ENCODE results near the gene VWF. TPM values are rescaled to one million over a fixed set of nuclear protein-coding genes. Genes with fewer than 3 reads are reported as not detected.

Gene VWF
- total RNA-seq, 1 experiment from 2014 or later = 0.48 TPM

DNA sequence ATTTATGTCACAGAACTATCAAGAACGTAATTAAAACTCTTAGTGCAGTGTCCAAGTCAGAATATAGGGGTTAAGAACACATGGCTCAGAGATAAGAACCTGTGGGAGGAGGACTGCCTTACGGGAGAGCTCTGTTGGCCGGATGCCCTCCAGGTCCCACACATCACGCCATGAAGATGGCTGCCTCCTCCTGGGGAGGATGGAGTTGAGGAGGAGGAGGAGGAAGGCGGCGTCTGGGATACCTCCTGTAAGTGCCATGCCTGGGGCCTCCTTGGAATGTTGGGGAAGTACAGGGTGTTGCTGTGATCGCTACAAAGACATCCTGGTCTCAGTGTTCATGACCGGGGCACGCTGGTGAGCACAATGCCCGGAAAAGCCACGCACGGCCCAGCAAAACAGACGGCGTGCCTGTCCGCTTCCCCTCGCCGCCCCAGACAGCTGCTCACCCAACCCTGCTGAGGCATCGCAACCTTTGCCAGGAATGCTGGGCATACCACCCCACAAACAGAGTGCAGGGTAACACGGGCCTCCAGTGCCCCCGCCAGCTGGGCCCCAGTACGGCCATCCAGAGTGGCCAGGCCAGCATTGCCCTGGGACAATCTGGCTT is 47.0 kb upstream of the VWF start:
- Histone ChIP-seq H4K20me1 (ENCODE audit: insufficient read depth) (no peaks in the 10 kb centered on the region), H3K27me3 (ENCODE audit: insufficient read depth, low read depth) (no peaks in the 10 kb centered on the region), H3K4me3 (no peak overlapping the region), H3K4me2 (no peak overlapping the region), H3K79me2 (ENCODE audit: low read depth) (no peaks in the 10 kb centered on the region), H3K27ac (no peak overlapping the region), H3F3A (ENCODE audit: insufficient read depth, low read depth) (peaks cover 29% of the 10 kb centered on the region), H3K4me1 (replicated peaks; ENCODE audit: insufficient read depth) (peaks cover 26% of the 10 kb centered on the region), H3K9me3 (ENCODE audit: insufficient read depth, low read depth) (no peaks in the 10 kb centered on the region), H3K9me2 (ENCODE audit: insufficient read depth) (no peaks in the 10 kb centered on the region), H2AFZ (no peak overlapping the region), H3K36me3 (ENCODE audit: low read depth) (no peaks in the 10 kb centered on the region)
- intact Hi-C loops (cut with micrococcal nuclease; ENCODE audit: unreplicated experiment) = no loop called here
- no peak for TF ChIP-seq EZH2 (IDR thresholded peaks at IDR 0.05; ENCODE audit: low read depth)
- TF ChIP-seq CTCF (conservative IDR thresholded peaks at IDR 0.05) = no peak
- CTCF ChIA-PET = no interaction called here
- BruUV-seq (replicated peaks) = no TSS peak
- POLR2A ChIA-PET (ENCODE audit: unreplicated experiment) = no interaction called here
- DNase-seq = no peak

GRCh38 chr12:6167327-6168280 is 43.1 kb upstream of the VWF start:
- peak; percentile 74 to 96 for DNase-seq
- CTCF ChIA-PET = interaction anchor here (0.7 to 1.3 kb wide), 5 partner anchors 26 to 112 kb away, joined by 3 to 6 read pairs (median 4); no protein-coding TSS in a partner anchor
- no peaks in the 10 kb centered on the region for H3K27me3 ChIP-seq (ENCODE audit: insufficient read depth, low read depth)
- H2AFZ ChIP-seq = peak overlapping the region; percentile 74
- no peaks in the 10 kb centered on the region for H3K9me2 ChIP-seq (ENCODE audit: insufficient read depth)
- H3K27ac ChIP-seq = peak overlapping the region; percentile 97
- peaks cover 36% of the 10 kb centered on the region for H3F3A ChIP-seq (ENCODE audit: insufficient read depth, low read depth)
- H4K20me1 ChIP-seq (ENCODE audit: insufficient read depth) = no peaks in the 10 kb centered on the region
- H3K9me3 ChIP-seq (ENCODE audit: insufficient read depth, low read depth) = no peaks in the 10 kb centered on the region
- intact Hi-C loops (cut with micrococcal nuclease; ENCODE audit: unreplicated experiment) = loop anchor here (2.0 kb wide), 1 partner anchor 83 kb away; no protein-coding TSS in a partner anchor
- peak overlapping the region; percentile 79 for H3K4me2 ChIP-seq
- peaks cover 35% of the 10 kb centered on the region for H3K4me1 ChIP-seq (replicated peaks; ENCODE audit: insufficient read depth)
- no peaks in the 10 kb centered on the region for H3K36me3 ChIP-seq (ENCODE audit: low read depth)
- no peaks in the 10 kb centered on the region for H3K79me2 ChIP-seq (ENCODE audit: low read depth)
- BruUV-seq (replicated peaks) = TSS peak; percentile 76
- POLR2A ChIA-PET (ENCODE audit: unreplicated experiment) = interaction anchor here (0.6 to 1.1 kb wide), 5 partner anchors 74 to 1614 kb away, joined by 3 to 6 read pairs (median 5); no protein-coding TSS in a partner anchor
- TF ChIP-seq EZH2 (IDR thresholded peaks at IDR 0.05; ENCODE audit: low read depth) (no peak), CTCF (conservative IDR thresholded peaks at IDR 0.05) (no peak)
- H3K4me3 ChIP-seq = peak overlapping the region; percentile 31; the same call in 1 of the 2 replicates

GRCh38 chr12:6166808-6167207 is 42.3 kb upstream of the VWF start:
- CTCF ChIA-PET = interaction anchor here (0.7 to 1.3 kb wide), 3 partner anchors 49 to 113 kb away, joined by 3 to 6 read pairs (median 4); no protein-coding TSS in a partner anchor
- Histone ChIP-seq H3K4me2 (peak overlapping the region; percentile 79), H4K20me1 (ENCODE audit: insufficient read depth) (no peaks in the 10 kb centered on the region), H3F3A (ENCODE audit: insufficient read depth, low read depth) (peaks cover 36% of the 10 kb centered on the region), H2AFZ (peak overlapping the region; percentile 74), H3K27ac (peak overlapping the region; percentile 97), H3K9me2 (ENCODE audit: insufficient read depth) (no peaks in the 10 kb centered on the region), H3K4me3 (peak overlapping the region; percentile 13; the same call in 1 of the 2 replicates), H3K36me3 (ENCODE audit: low read depth) (no peaks in the 10 kb centered on the region), H3K4me1 (replicated peaks; ENCODE audit: insufficient read depth) (peaks cover 35% of the 10 kb centered on the region), H3K27me3 (ENCODE audit: insufficient read depth, low read depth) (no peaks in the 10 kb centered on the region), H3K9me3 (ENCODE audit: insufficient read depth, low read depth) (no peaks in the 10 kb centered on the region), H3K79me2 (ENCODE audit: low read depth) (no peaks in the 10 kb centered on the region)
- TF ChIP-seq CTCF (conservative IDR thresholded peaks at IDR 0.05) (no peak), EZH2 (IDR thresholded peaks at IDR 0.05; ENCODE audit: low read depth) (no peak)
- intact Hi-C loops (cut with micrococcal nuclease; ENCODE audit: unreplicated experiment) = no loop called here
- POLR2A ChIA-PET (ENCODE audit: unreplicated experiment) = interaction anchor here (0.6 to 1.1 kb wide), 4 partner anchors 74 to 113 kb away, joined by 3 to 6 read pairs (median 4); no protein-coding TSS in a partner anchor
- BruUV-seq (replicated peaks) = no TSS peak
- no peak for DNase-seq

All from PC-9 (cell line).